OCI-LY7 (cell line): ENCODE measurements around the gene RILP. TPM values are rescaled to one million over a fixed set of nuclear protein-coding genes. Genes with fewer than 3 reads are reported as not detected.
"Not testable (repeated sequence)": the region's sequence is repeated elsewhere in the genome, so short reads cannot be mapped to it uniquely, and the experiment has no call there.

ENCODE experiments used
- BruUV-seq: library from RNA; stranded (reverse); fragments of 400-500 nt; replicated peaks from 2 replicates; lab custom pipeline; 2021; lab: Mats Ljungman, UMichigan
- CTCF ChIA-PET: fragments of 300-600 bp; sonication (Branson Sonifier 250); formaldehyde crosslinking; loops from one replicate; lab custom pipeline; 2022; ENCODE audit warnings: antibody characterized with exemption; ENCODE audit not compliant: unreplicated experiment; lab: Charles Lee
- POLR2A ChIA-PET: fragments of 300-600 bp; sonication (Branson Sonifier 250); formaldehyde crosslinking; loops from one replicate; lab custom pipeline; 2022; ENCODE audit warnings: antibody characterized with exemption; lab: Charles Lee
- DNase-seq: peaks from one replicate; pipeline ENCODE4 v3.0.0-alpha.2; 2015; ENCODE audit warnings: low spot score
- H2AFZ ChIP-seq: fragments of 200-600 bp; sonication (generic), shearing (Covaris generic); 2 replicates; pipeline ENCODE4 v1.6.1; 2014; ENCODE audit warnings: mild to moderate bottlenecking, antibody characterized with exemption, low read length, moderate library complexity
- H3K27ac ChIP-seq: fragments of 200-600 bp; sonication (generic); 2 replicates; pipeline ENCODE4 v1.5.1; 2014; ENCODE audit warnings: mixed run types, low read depth, mild to moderate bottlenecking, moderate library complexity, low read length, inconsistent platforms; ENCODE audit not compliant: poor library complexity, severe bottlenecking
- H3K36me3 ChIP-seq: fragments of 200-600 bp; sonication (generic); 2 replicates; pipeline ENCODE4 v1.6.1; 2014; ENCODE audit warnings: mild to moderate bottlenecking, antibody characterized with exemption, low read length, moderate library complexity, mixed read lengths; ENCODE audit not compliant: insufficient read depth
- H3K4me1 ChIP-seq: fragments of 200-600 bp; sonication (generic); 2 replicates; pipeline ENCODE4 v1.5.1; 2014; ENCODE audit warnings: mild to moderate bottlenecking, low read length; ENCODE audit not compliant: insufficient read depth, poor library complexity, severe bottlenecking
- H3K4me2 ChIP-seq: fragments of 200-600 bp; sonication (generic); 2 replicates; pipeline ENCODE4 v1.6.1; 2014; ENCODE audit warnings: mild to moderate bottlenecking, low read length
- H3K4me3 ChIP-seq: fragments of 200-600 bp; sonication (generic); 2 replicates; pipeline ENCODE4 v1.5.1; 2014; ENCODE audit warnings: mild to moderate bottlenecking, low read depth, low read length; ENCODE audit not compliant: poor library complexity, severe bottlenecking
- H3K79me2 ChIP-seq: fragments of 200-600 bp; sonication (generic); 2 replicates; pipeline ENCODE4 v1.6.1; 2016; ENCODE audit warnings: low read depth, mild to moderate bottlenecking, low read length, moderate library complexity, mixed read lengths; ENCODE audit not compliant: insufficient read depth
- H3K9me2 ChIP-seq: fragments of 200-600 bp; sonication (generic); 2 replicates; pipeline ENCODE4 v1.6.1; 2016; ENCODE audit warnings: mild to moderate bottlenecking, low read length, mixed read lengths; ENCODE audit not compliant: insufficient read depth
- H3K9me3 ChIP-seq: fragments of 200-600 bp; sonication (generic); 2 replicates; pipeline ENCODE4 v1.6.1; 2014; ENCODE audit warnings: mild to moderate bottlenecking, mixed run types, low read length, mixed read lengths
- H4K20me1 ChIP-seq: fragments of 200-600 bp; sonication (generic); 2 replicates; pipeline ENCODE4 v1.6.1; 2014; ENCODE audit warnings: mild to moderate bottlenecking, antibody characterized with exemption, low read length, moderate library complexity, mixed read lengths; ENCODE audit not compliant: insufficient read depth
- EZH2phosphoT487 ChIP-seq: fragments of 200-600 bp; sonication (generic); IDR thresholded peaks from 2 replicates; pipeline ENCODE4 v1.6.1; 2018; ENCODE audit warnings: low read depth, borderline replicate concordance, mild to moderate bottlenecking, mixed run types, antibody characterized with exemption, low read length, moderate library complexity, mixed read lengths
- intact Hi-C: fragments of 100-400 bp; cut with micrococcal nuclease; formaldehyde crosslinking; loops from one replicate; pipeline ENCODE4 v1.10.0; 2022; ENCODE audit not compliant: unreplicated experiment
- total RNA-seq, 2 experiments: library from RNA; depleted of rRNA in 1 of 2; stranded (reverse); fragments of >200 nt in 1 of 2; shearing (Covaris generic) in 1 of 2; gene quantifications; 2 replicates each; pipeline ENCODE4 v1.2.3, GENCODE V29; 2014 to 2022
- TF ChIP-seq, protein P1 (sequence below): fragments of 200-600 bp; sonication (generic); conservative IDR thresholded peaks from 2 replicates; pipeline ENCODE4 v1.5.1; 2014; ENCODE audit warnings: mild to moderate bottlenecking, antibody characterized with exemption, low read length, moderate library complexity, mixed read lengths

RILP gene
- total RNA-seq, 2 experiments from 2014 or later, result 1.2 to 3.2 TPM

- Histone ChIP-seq H3K4me1 (no peaks in the 10 kb centered on the region), H3K4me2 (no peak overlapping the region), H3K9me3 (no peaks in the 10 kb centered on the region), H4K20me1 (no peaks in the 10 kb centered on the region), H2AFZ (no peak overlapping the region), H3K4me3 (no peak overlapping the region), H3K9me2 (no peaks in the 10 kb centered on the region), H3K36me3 (peaks cover 99% of the 10 kb centered on the region), H3K79me2 (peaks cover 5% of the 10 kb centered on the region; the same call in 1 of the 2 replicates), H3K27ac (no peak overlapping the region)
- TF ChIP-seq, protein P1, sequence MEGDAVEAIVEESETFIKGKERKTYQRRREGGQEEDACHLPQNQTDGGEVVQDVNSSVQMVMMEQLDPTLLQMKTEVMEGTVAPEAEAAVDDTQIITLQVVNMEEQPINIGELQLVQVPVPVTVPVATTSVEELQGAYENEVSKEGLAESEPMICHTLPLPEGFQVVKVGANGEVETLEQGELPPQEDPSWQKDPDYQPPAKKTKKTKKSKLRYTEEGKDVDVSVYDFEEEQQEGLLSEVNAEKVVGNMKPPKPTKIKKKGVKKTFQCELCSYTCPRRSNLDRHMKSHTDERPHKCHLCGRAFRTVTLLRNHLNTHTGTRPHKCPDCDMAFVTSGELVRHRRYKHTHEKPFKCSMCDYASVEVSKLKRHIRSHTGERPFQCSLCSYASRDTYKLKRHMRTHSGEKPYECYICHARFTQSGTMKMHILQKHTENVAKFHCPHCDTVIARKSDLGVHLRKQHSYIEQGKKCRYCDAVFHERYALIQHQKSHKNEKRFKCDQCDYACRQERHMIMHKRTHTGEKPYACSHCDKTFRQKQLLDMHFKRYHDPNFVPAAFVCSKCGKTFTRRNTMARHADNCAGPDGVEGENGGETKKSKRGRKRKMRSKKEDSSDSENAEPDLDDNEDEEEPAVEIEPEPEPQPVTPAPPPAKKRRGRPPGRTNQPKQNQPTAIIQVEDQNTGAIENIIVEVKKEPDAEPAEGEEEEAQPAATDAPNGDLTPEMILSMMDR, result no peak
- no peak for TF ChIP-seq EZH2phosphoT487
- no peak for DNase-seq
- TSS peak; percentile 93 for BruUV-seq
- POLR2A ChIA-PET, result no interaction called here
- intact Hi-C loops, result no loop called here
- CTCF ChIA-PET, result no interaction called here
Measured at GRCh38 chr17:1661045-1661444, 11.4 kb upstream of the RILP start.

DNA sequence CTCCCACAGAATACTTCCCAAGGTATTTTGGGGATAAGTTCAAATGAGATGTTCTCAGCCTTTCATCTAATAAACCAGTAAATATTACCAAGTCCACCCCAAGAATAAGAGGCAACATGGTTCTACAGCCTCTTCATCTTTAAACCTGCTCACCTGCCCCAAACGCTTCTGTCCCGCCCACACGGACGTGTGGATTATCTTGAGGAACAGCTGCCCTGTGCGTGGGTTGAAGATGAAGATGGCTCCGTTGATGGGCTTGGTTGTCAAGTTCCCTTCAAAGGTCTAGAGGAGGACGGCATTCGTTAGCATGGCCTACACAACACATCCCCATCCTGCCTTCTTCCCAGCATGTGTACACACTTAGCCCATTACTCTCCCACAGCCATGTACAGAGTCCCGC is 8.4 kb upstream of the RILP start:
- Histone ChIP-seq H2AFZ (no peak overlapping the region), H3K36me3 (peaks cover 97% of the 10 kb centered on the region), H3K4me1 (no peaks in the 10 kb centered on the region), H3K9me2 (no peaks in the 10 kb centered on the region), H3K9me3 (no peaks in the 10 kb centered on the region), H4K20me1 (no peaks in the 10 kb centered on the region), H3K79me2 (peaks cover 3% of the 10 kb centered on the region; the same call in 1 of the 2 replicates), H3K4me3 (no peak overlapping the region), H3K27ac (no peak overlapping the region), H3K4me2 (no peak overlapping the region)
- intact Hi-C loops, result no loop called here
- POLR2A ChIA-PET, result no interaction called here
- TF ChIP-seq EZH2phosphoT487, result no peak
- TF ChIP-seq, protein P1, result no peak
- no peak for DNase-seq
- CTCF ChIA-PET, result no interaction called here
- no TSS peak for BruUV-seq

DNA sequence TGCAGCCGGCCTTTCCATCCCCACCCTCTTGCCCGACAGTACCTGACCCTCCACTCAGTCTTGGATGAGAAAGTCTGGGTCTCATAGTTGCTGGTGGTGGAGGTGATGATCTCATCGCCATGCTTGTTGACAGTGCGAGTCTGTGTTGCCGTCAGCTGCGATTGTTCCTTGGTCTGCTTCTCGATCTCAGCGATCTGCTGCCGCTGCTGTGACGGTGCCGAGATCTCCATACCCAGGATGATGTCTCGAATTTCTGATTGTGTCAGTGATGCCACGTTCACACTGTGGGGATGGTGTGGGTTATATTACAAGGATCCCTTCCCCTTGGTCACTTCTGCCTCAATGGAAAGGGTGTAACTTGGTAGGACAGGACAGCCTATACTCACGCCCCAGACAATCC is 4.1 kb upstream of the RILP start:
- CTCF ChIA-PET, result interaction anchor here (0.5 kb wide), 1 partner anchor 59 kb away, joined by 4 read pairs; no protein-coding TSS in a partner anchor
- H3K4me2 ChIP-seq, result no peak overlapping the region
- H3K4me1 ChIP-seq, result peaks cover 14% of the 10 kb centered on the region
- no peak overlapping the region for H3K4me3 ChIP-seq
- H3K27ac ChIP-seq, result no peak overlapping the region
- no peaks in the 10 kb centered on the region for H3K9me3 ChIP-seq
- DNase-seq, result no peak
- H2AFZ ChIP-seq, result no peak overlapping the region
- no peaks in the 10 kb centered on the region for H3K79me2 ChIP-seq
- POLR2A ChIA-PET, result no interaction called here
- H4K20me1 ChIP-seq, result peaks cover 4% of the 10 kb centered on the region; the same call in 1 of the 2 replicates
- H3K9me2 ChIP-seq, result no peaks in the 10 kb centered on the region
- peaks cover 88% of the 10 kb centered on the region for H3K36me3 ChIP-seq
- TF ChIP-seq, protein P1, result no peak
- TF ChIP-seq EZH2phosphoT487, result no peak
- BruUV-seq, result no TSS peak
- intact Hi-C loops, result no loop called here

- intact Hi-C loops, H3K27ac ChIP-seq, H3K4me3 ChIP-seq, H2AFZ ChIP-seq, H3K9me3 ChIP-seq, H4K20me1 ChIP-seq, DNase-seq, BruUV-seq, POLR2A ChIA-PET, CTCF ChIA-PET, H3K79me2 ChIP-seq, H3K9me2 ChIP-seq, H3K4me2 ChIP-seq: not testable (repeated sequence)
- Histone ChIP-seq H3K4me1 (peaks cover 23% of the 10 kb centered on the region), H3K36me3 (peaks cover 85% of the 10 kb centered on the region)
Measured at GRCh38 chr17:1652794-1653193, 3.1 kb upstream of the RILP start.
